ENCODE data around the gene FOXI1. TPM values are rescaled to one million over a fixed set of nuclear protein-coding genes. Genes with fewer than 3 reads are reported as not detected.

FOXI1 gene
- total RNA-seq, 4 donors from 2014 or later = not detected

DNA sequence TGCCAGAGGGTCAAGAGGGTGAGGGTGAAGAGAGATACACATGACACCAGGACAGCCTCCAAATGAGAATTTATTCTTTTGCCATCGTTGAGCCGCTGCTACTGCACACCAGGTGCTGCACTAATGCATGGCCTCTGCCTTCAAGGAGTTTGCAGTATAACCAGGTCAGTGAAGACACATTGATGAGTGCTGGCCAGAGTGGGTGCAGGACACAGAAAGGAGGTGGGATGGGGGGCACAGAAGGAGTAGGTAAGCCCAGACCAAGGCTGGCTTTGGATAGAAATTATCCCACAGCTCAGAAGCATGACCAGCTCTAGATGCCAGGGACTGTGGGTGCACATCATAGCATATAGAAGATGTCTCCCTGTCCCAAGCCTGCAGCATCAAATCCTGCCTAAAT is 38.0 kb downstream of the FOXI1 start:
- H3K27ac ChIP-seq = no peak overlapping the region

GRCh38 chr5:170144286-170145023 is 38.8 kb downstream of the FOXI1 start:
- no peak for TF ChIP-seq POLR2A (IDR thresholded peaks at IDR 0.05)
- TF ChIP-seq, protein P1, sequence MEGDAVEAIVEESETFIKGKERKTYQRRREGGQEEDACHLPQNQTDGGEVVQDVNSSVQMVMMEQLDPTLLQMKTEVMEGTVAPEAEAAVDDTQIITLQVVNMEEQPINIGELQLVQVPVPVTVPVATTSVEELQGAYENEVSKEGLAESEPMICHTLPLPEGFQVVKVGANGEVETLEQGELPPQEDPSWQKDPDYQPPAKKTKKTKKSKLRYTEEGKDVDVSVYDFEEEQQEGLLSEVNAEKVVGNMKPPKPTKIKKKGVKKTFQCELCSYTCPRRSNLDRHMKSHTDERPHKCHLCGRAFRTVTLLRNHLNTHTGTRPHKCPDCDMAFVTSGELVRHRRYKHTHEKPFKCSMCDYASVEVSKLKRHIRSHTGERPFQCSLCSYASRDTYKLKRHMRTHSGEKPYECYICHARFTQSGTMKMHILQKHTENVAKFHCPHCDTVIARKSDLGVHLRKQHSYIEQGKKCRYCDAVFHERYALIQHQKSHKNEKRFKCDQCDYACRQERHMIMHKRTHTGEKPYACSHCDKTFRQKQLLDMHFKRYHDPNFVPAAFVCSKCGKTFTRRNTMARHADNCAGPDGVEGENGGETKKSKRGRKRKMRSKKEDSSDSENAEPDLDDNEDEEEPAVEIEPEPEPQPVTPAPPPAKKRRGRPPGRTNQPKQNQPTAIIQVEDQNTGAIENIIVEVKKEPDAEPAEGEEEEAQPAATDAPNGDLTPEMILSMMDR (IDR thresholded peaks at IDR 0.05) = no peak
- H3K4me1 ChIP-seq = no peaks in the 10 kb centered on the region
- H3K27me3 ChIP-seq = no peaks in the 10 kb centered on the region
- no peak for DNase-seq
- no peaks in the 10 kb centered on the region for H3K9me3 ChIP-seq
- H3K27ac ChIP-seq = no peak overlapping the region
- WGBS, 2 donors = 92 to 95% methylated on average over 9 to 11 of the region's 11 CpGs
- H3K4me3 ChIP-seq (replicated peaks in 1 of 3) = no peak overlapping the region
- H3K36me3 ChIP-seq = no peaks in the 10 kb centered on the region
- intact Hi-C loops (cut with DNase I) = no loop called here

More for the DNA sequence above, 38.0 kb downstream of the FOXI1 start:
- H3K4me3 ChIP-seq (replicated peaks in 1 of 3) = no peak overlapping the region
- H3K4me1 ChIP-seq = no peaks in the 10 kb centered on the region
- no peak for DNase-seq
- TF ChIP-seq POLR2A (IDR thresholded peaks at IDR 0.05) = no peak
- TF ChIP-seq, protein P1 (IDR thresholded peaks at IDR 0.05) = no peak
- intact Hi-C loops (cut with DNase I) = no loop called here
- H3K27me3 ChIP-seq = no peaks in the 10 kb centered on the region
- H3K9me3 ChIP-seq = no peaks in the 10 kb centered on the region
- no peaks in the 10 kb centered on the region for H3K36me3 ChIP-seq
- 70 to 88% methylated on average over 2 of the region's 2 CpGs for whole genome bisulfite sequencing, 2 donors

DNA sequence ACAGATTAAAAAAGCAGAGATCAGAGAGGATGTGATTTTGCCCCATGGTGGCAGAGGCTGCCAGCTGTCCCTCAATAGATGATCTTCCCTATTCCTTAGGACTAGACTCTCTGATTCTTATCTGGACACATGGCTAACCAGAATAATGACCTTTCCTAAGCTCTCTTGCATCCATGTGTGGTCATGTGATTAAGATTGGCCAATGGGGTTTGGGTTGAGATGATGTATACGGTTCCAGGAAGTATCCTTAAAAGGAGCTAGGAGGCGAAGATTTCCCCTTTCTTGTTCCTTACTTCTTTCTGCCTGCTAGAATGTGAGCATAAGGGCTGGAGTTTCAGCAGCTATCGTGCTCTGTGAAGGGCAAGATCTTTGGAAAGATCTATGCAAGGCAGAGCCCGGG is 39.8 kb downstream of the FOXI1 start:
- Histone ChIP-seq H3K36me3 (no peaks in the 10 kb centered on the region), H3K9me3 (no peaks in the 10 kb centered on the region), H3K27me3 (no peaks in the 10 kb centered on the region), H3K4me1 (no peaks in the 10 kb centered on the region), H3K27ac (no peak overlapping the region), H3K4me3 (replicated peaks in 1 of 3) (no peak overlapping the region)
- intact Hi-C loops (cut with DNase I) = no loop called here
- no peak for TF ChIP-seq POLR2A (IDR thresholded peaks at IDR 0.05)
- TF ChIP-seq, protein P1 (IDR thresholded peaks at IDR 0.05) = no peak
- 68 to 75% methylated on average over 4 of the region's 4 CpGs for WGBS, 2 donors
- DNase-seq = no peak

GRCh38 chr5:170147051-170147752 is 41.5 kb downstream of the FOXI1 start:
- TF ChIP-seq, protein P1 (IDR thresholded peaks at IDR 0.05) = no peak
- TF ChIP-seq POLR2A (IDR thresholded peaks at IDR 0.05) = no peak
- no peak for DNase-seq
- Histone ChIP-seq H3K9me3 (no peaks in the 10 kb centered on the region), H3K36me3 (no peaks in the 10 kb centered on the region), H3K27ac (no peak overlapping the region), H3K4me3 (replicated peaks in 1 of 3) (no peak overlapping the region), H3K4me1 (peaks cover 7 to 11% of the 10 kb centered on the region in 2 donors), H3K27me3 (no peaks in the 10 kb centered on the region)
- 93 to 94% methylated on average over 12 of the region's 12 CpGs for WGBS, 2 donors
- intact Hi-C loops (cut with DNase I) = no loop called here

DNA sequence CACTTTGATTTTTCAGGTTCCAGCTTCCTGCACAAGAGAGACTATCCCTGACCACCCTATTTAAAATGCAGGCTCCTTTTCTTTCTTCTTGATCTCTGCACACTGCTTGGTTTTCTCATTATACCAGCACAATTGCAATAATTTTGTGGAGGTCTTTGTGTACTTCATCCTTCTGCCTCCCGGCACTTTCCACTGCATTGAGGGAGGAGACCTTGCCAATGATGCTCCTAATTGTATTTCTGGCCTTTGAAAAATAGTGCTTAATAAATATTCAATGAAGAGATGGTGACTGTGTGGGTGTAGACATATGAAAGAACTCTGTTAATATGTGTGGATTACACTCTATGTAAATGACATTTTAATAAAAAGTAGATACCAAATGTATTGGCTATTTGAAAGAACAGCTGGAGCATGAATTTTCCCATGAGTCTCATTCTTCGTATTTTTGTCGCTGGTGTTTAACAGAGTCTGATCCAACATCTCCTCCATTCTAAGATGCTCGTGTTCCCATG is 42.1 kb downstream of the FOXI1 start:
- H3K4me3 ChIP-seq (replicated peaks in 1 of 3) = no peak overlapping the region
- TF ChIP-seq, protein P1 (IDR thresholded peaks at IDR 0.05) = no peak
- TF ChIP-seq POLR2A (IDR thresholded peaks at IDR 0.05) = no peak
- 85 to 90% methylated on average over 4 of the region's 4 CpGs for WGBS, 2 donors
- H3K4me1 ChIP-seq = peaks cover 7 to 11% of the 10 kb centered on the region in 2 donors
- no peak overlapping the region for H3K27ac ChIP-seq
- no peak for DNase-seq
- intact Hi-C loops (cut with DNase I) = no loop called here
- H3K9me3 ChIP-seq = no peaks in the 10 kb centered on the region
- no peaks in the 10 kb centered on the region for H3K27me3 ChIP-seq
- H3K36me3 ChIP-seq = no peaks in the 10 kb centered on the region
